ENCODE data around the gene EIF1AD. TPM values are rescaled to one million over a fixed set of nuclear protein-coding genes. Genes with fewer than 3 reads are reported as not detected.
"Not testable (repeated sequence)": the region's sequence is repeated elsewhere in the genome, so short reads cannot be mapped to it uniquely, and the experiment has no call there.

The EIF1AD gene
- total RNA-seq, 4 donors from 2014 or later, result 25.3 to 39.4 (median 28.3) TPM

GRCh38 chr11:66012946-66013761, 11.2 kb upstream of the EIF1AD start:
- H3K4me1 ChIP-seq, result peaks cover 12 to 37% of the 10 kb centered on the region in 2 donors
- no peaks in the 10 kb centered on the region for H3K27me3 ChIP-seq
- WGBS, 2 donors, result 31 to 36% methylated on average over 10 to 11 of the region's 12 CpGs
- peak; percentile 75 to 79 for DNase-seq
- peak overlapping the region; percentile 23 to 91 (median 29) for H3K27ac ChIP-seq
- H3K36me3 ChIP-seq, result no peaks in the 10 kb centered on the region
- H3K9me3 ChIP-seq, result no peaks in the 10 kb centered on the region
- TF ChIP-seq, protein P1, sequence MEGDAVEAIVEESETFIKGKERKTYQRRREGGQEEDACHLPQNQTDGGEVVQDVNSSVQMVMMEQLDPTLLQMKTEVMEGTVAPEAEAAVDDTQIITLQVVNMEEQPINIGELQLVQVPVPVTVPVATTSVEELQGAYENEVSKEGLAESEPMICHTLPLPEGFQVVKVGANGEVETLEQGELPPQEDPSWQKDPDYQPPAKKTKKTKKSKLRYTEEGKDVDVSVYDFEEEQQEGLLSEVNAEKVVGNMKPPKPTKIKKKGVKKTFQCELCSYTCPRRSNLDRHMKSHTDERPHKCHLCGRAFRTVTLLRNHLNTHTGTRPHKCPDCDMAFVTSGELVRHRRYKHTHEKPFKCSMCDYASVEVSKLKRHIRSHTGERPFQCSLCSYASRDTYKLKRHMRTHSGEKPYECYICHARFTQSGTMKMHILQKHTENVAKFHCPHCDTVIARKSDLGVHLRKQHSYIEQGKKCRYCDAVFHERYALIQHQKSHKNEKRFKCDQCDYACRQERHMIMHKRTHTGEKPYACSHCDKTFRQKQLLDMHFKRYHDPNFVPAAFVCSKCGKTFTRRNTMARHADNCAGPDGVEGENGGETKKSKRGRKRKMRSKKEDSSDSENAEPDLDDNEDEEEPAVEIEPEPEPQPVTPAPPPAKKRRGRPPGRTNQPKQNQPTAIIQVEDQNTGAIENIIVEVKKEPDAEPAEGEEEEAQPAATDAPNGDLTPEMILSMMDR (IDR thresholded peaks at IDR 0.05), result no peak
- no peak overlapping the region for H3K4me3 ChIP-seq (replicated peaks in 1 of 3)
- intact Hi-C loops (cut with DNase I), result no loop called here

DNA sequence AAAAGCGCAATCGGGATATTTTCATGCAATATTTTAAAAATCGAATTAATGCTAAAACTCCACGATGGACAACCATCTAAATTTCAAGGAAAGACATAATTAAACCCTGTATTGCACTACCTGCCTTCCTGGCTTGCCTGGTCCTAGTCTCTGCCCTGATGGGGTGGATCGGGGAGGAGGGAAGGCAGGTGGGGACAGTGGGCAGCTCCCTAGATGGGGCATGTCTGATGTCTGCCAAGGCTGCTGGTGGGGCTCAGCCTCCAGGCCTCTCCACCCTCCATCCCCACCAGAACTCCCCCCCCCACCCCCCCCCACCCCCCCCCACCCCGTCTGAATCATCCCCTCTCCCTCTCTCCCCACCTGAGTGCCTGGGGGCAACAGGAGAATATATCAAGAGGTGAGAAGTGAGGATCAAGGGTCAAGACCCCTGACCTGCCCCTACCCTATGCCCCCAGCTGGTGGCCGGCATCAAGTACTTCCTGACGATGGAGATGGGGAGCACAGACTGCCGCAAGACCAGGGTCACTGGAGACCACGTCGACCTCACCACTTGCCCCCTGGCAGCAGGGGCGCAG, 10.5 kb upstream of the EIF1AD start:
- Histone ChIP-seq H3K4me1 (peaks cover 12 to 39% of the 10 kb centered on the region in 2 donors), H3K36me3 (no peaks in the 10 kb centered on the region), H3K9me3 (no peaks in the 10 kb centered on the region), H3K27me3 (no peaks in the 10 kb centered on the region), H3K4me3 (replicated peaks in 1 of 3) (no peak overlapping the region), H3K27ac (peak overlapping the region; percentile 91 to 94 (median 93))
- no peak for DNase-seq
- intact Hi-C loops (cut with DNase I), result no loop called here
- 53 to 55% methylated on average over 12 of the region's 12 CpGs for WGBS, 2 donors
- TF ChIP-seq, protein P1 (IDR thresholded peaks at IDR 0.05), result no peak
- TF ChIP-seq POLR2A (IDR thresholded peaks at IDR 0.05), result no peak

DNA sequence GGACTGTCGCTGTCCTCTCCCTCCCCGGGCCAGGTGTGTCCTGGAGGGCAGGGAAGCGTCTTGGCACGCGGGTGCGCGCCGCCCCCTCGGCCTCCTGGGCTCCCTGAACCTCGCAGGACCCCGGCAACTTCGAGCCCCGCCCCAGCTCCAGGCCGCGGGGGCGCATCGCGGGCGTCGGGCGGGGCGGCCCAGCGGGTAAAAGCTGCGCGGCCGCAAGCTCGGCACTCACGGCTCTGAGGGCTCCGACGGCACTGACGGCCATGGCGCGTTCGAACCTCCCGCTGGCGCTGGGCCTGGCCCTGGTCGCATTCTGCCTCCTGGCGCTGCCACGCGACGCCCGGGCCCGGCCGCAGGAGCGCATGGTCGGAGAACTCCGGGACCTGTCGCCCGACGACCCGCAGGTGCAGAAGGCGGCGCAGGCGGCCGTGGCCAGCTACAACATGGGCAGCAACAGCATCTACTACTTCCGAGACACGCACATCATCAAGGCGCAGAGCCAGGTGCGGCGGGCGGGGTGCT, 9.9 kb upstream of the EIF1AD start, which contains the start of gene CST6:
Gene CST6 (plus strand): TSS at position 224 of the 519 bp plus-strand sequence. CDS start 37 bp downstream, at position 261.
- H3K4me3 ChIP-seq (replicated peaks in 1 of 3), result no peak within 1 kb of the TSS
- no peaks in the 10 kb centered on the region for H3K9me3 ChIP-seq
- peaks cover 12 to 39% of the 10 kb centered on the region in 2 donors for H3K4me1 ChIP-seq
- no peak for TF ChIP-seq POLR2A (IDR thresholded peaks at IDR 0.05)
- TF ChIP-seq, protein P1 (IDR thresholded peaks at IDR 0.05), result no peak
- DNase-seq, result peak; percentile 55 to 57
- H3K36me3 ChIP-seq, result no peaks in the 10 kb centered on the region
- intact Hi-C loops (cut with DNase I), result no loop called here
- no peaks in the 10 kb centered on the region for H3K27me3 ChIP-seq
- WGBS, 2 donors, result 15 to 32% methylated on average over 10 to 16 of the region's 61 CpGs
- H3K27ac ChIP-seq, result peak within 1 kb of the TSS; percentile 91 to 94 (median 93)

- Histone ChIP-seq H3K4me1 (peaks cover 12 to 39% of the 10 kb centered on the region in 2 donors), H3K4me3 (replicated peaks in 1 of 3) (no peak overlapping the region)
- peak; percentile 98 for DNase-seq
Measured at GRCh38 chr11:66011239-66011784, 9.4 kb upstream of the EIF1AD start.

GRCh38 chr11:66010036-66010435, 8.1 kb upstream of the EIF1AD start:
- WGBS, 2 donors, result 84 to 87% methylated on average over 4 of the region's 4 CpGs
- peak overlapping the region in 1 of 3 donors; percentile 79 for H3K27ac ChIP-seq

More at GRCh38 chr11:66011239-66011784, 9.4 kb upstream of the EIF1AD start:
- no peaks in the 10 kb centered on the region for H3K27me3 ChIP-seq
- no peaks in the 10 kb centered on the region for H3K9me3 ChIP-seq
- WGBS, 2 donors, result 22 to 26% methylated on average over 10 to 12 of the region's 14 CpGs
- peak overlapping the region; percentile 91 to 94 (median 93) for H3K27ac ChIP-seq
- peak in 1 of 2 donors; percentile 58 for TF ChIP-seq POLR2A (IDR thresholded peaks at IDR 0.05)
- TF ChIP-seq, protein P1 (IDR thresholded peaks at IDR 0.05), result peak in 1 of 6 experiments; percentile 9
- intact Hi-C loops (cut with DNase I), result no loop called here
- H3K36me3 ChIP-seq, result no peaks in the 10 kb centered on the region

More at GRCh38 chr11:66010036-66010435, 8.1 kb upstream of the EIF1AD start:
- H3K9me3 ChIP-seq; intact Hi-C loops (cut with DNase I); H3K36me3 ChIP-seq; H3K4me3 ChIP-seq (replicated peaks in 1 of 3); H3K27me3 ChIP-seq; DNase-seq: not testable (repeated sequence)
- H3K4me1 ChIP-seq, result peaks cover 12 to 39% of the 10 kb centered on the region in 2 donors
